GM23248 (cell line): ENCODE results near the gene PKD1L1. TPM values are rescaled to one million over a fixed set of nuclear protein-coding genes. Genes with fewer than 3 reads are reported as not detected.
A peak's percentile ranks its signal among the peaks of the same experiment; 100 is the strongest.

Experiments used
- DNase-seq: peaks from one replicate; pipeline ENCODE4 v3.0.0-alpha.2; 2015
- H2AFZ ChIP-seq: fragments of 200-600 bp; sonication (generic); 2 replicates; pipeline ENCODE4 v1.6.1; 2016; ENCODE audit warnings: antibody characterized with exemption
- H3F3A ChIP-seq: fragments of 200-600 bp; sonication (generic); 2 replicates; pipeline ENCODE4 v1.6.1; 2016; ENCODE audit warnings: mild to moderate bottlenecking, antibody characterized with exemption, mixed run types; ENCODE audit not compliant: insufficient read depth
- H3K27ac ChIP-seq: fragments of 200-600 bp; sonication (generic); 2 replicates; pipeline ENCODE4 v1.5.1; 2016; ENCODE audit warnings: mild to moderate bottlenecking
- H3K27me3 ChIP-seq: fragments of 200-600 bp; sonication (generic); replicated peaks from 2 replicates; pipeline ENCODE4 v1.6.1; 2016; ENCODE audit warnings: mild to moderate bottlenecking; ENCODE audit not compliant: insufficient read depth
- H3K36me3 ChIP-seq: fragments of 200-600 bp; sonication (generic); 2 replicates; pipeline ENCODE4 v1.6.1; 2016; ENCODE audit warnings: low read depth, mild to moderate bottlenecking
- H3K4me1 ChIP-seq: fragments of 200-600 bp; sonication (generic); 2 replicates; pipeline ENCODE4 v1.6.1; 2016; ENCODE audit warnings: mild to moderate bottlenecking; ENCODE audit not compliant: insufficient read depth
- H3K4me2 ChIP-seq: fragments of 200-600 bp; sonication (generic); one replicate; pipeline ENCODE4 v1.6.1; 2016; ENCODE audit warnings: mild to moderate bottlenecking; ENCODE audit not compliant: unreplicated experiment
- H3K4me3 ChIP-seq: fragments of 200-600 bp; sonication (generic); 2 replicates; pipeline ENCODE4 v1.5.1; 2016; ENCODE audit warnings: mild to moderate bottlenecking
- H3K79me2 ChIP-seq: fragments of 200-600 bp; sonication (generic); 2 replicates; pipeline ENCODE4 v1.6.1; 2016; ENCODE audit warnings: mild to moderate bottlenecking; ENCODE audit not compliant: insufficient read depth
- H3K9ac ChIP-seq: fragments of 200-600 bp; sonication (generic); 2 replicates; pipeline ENCODE4 v1.6.1; 2016; ENCODE audit warnings: mild to moderate bottlenecking
- H3K9me2 ChIP-seq: fragments of 200-600 bp; sonication (generic); 2 replicates; pipeline ENCODE4 v1.6.1; 2016; ENCODE audit warnings: mixed run types, mild to moderate bottlenecking, moderate library complexity; ENCODE audit not compliant: insufficient read depth
- H3K9me3 ChIP-seq: fragments of 200-600 bp; sonication (generic); one replicate; pipeline ENCODE4 v1.6.1; 2017; ENCODE audit warnings: low read depth
- H4K20me1 ChIP-seq: fragments of 200-600 bp; sonication (generic); 2 replicates; pipeline ENCODE4 v1.6.0; 2016; ENCODE audit not compliant: insufficient read depth
- EZH2 ChIP-seq: fragments of 200-600 bp; sonication (generic); IDR thresholded peaks from 2 replicates; pipeline ENCODE4 v1.6.1; 2018; ENCODE audit warnings: antibody characterized with exemption, mild to moderate bottlenecking; ENCODE audit not compliant: insufficient read depth, poor library complexity, severe bottlenecking
- EZH2phosphoT487 ChIP-seq: fragments of 200-600 bp; sonication (generic); IDR thresholded peaks from 2 replicates; pipeline ENCODE4 v1.6.1; 2018; ENCODE audit warnings: antibody characterized with exemption, moderate library complexity, mild to moderate bottlenecking, low read depth; ENCODE audit not compliant: insufficient read depth
- WGBS, 2 experiments: methylation state at CpG; one replicate each; pipeline ENCODE4 v1.1.6; 2015 to 2017; ENCODE audit warnings: low lambda C conversion rate in 2 of 2, low coverage in 1 of 2; ENCODE audit errors: missing lambda C conversion rate in 2 of 2; 5-methylcytosine and 5-hydroxymethylcytosine counted together
- in situ Hi-C: fragments of 300-500 bp; cut with MboI; formaldehyde crosslinking; loops from 2 replicates; pipeline ENCODE4 v1.15.0; 2020
- polyA plus RNA-seq: library from polyadenylated mRNA; unstranded; fragments of >200 nt; fragmentation: Nextera tagmentation; extraction: Ambion mirVana; gene quantifications from 2 replicates; pipeline ENCODE4 v1.2.1, GENCODE V29; 2016
- total RNA-seq: library from RNA; depleted of rRNA; stranded (reverse); fragments of >200 nt; shearing (Covaris generic); gene quantifications from 2 replicates; pipeline ENCODE4 v1.2.3, GENCODE V29; 2014

The PKD1L1 gene
- total and polyA plus RNA-seq, 2 experiments from 2014 or later, result 0.06 to 0.11 TPM

DNA sequence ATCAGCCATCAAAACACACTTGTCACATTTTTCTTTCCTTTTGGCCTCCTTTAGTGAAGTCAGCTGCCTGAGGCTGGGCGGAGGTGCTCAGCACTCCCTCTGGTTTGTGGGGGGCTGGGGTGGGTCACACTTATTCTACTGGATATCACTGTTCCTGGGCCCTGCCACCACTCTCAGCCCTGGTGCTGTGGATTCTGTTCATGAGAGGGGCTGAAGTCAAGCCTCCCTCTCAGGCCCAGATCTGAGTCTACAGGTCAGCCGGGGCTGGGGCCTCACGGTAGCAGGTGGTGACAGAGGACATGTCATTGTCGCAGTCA, 185.6 kb downstream of the PKD1L1 start:
- H4K20me1 ChIP-seq, result no peaks in the 10 kb centered on the region
- H3K4me2 ChIP-seq, result peak overlapping the region; percentile 31
- H3K79me2 ChIP-seq, result no peaks in the 10 kb centered on the region
- peaks cover 32% of the 10 kb centered on the region for H3K4me1 ChIP-seq
- H3K27me3 ChIP-seq, result no peaks in the 10 kb centered on the region
- no peak overlapping the region for H2AFZ ChIP-seq
- H3K4me3 ChIP-seq, result no peak overlapping the region
- in situ Hi-C loops, result no loop called here
- WGBS, 2 experiments, result 95 to 97% methylated on average over 4 of the region's 4 CpGs
- H3K27ac ChIP-seq, result peak overlapping the region; percentile 86
- H3K9me2 ChIP-seq, result no peaks in the 10 kb centered on the region
- no peak for DNase-seq
- H3K36me3 ChIP-seq, result no peaks in the 10 kb centered on the region
- TF ChIP-seq EZH2 (no peak), EZH2phosphoT487 (no peak)
- peak overlapping the region; percentile 58 for H3K9ac ChIP-seq
- no peaks in the 10 kb centered on the region for H3K9me3 ChIP-seq
- peaks cover 32% of the 10 kb centered on the region for H3F3A ChIP-seq

DNA sequence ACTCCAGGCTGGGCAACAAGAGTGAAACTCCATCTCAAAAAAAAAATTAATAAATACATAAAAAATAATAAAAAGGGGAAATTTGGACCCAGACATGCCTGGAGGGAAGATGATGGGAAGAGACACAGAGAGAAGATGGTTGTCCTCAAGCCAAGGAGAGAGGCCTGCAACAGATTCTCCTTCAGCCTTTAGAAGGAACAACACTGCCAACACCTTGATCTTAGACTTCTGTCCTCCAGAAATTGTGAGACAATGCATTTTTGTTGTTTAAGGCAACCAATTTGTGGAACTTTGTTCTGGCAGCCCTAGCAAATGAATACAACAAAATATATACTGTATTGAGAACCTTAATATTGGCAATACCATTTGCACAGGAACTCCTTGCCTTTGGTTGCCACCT, 186.1 kb downstream of the PKD1L1 start:
- Histone ChIP-seq H3K27ac (no peak overlapping the region), H3K4me1 (peaks cover 37% of the 10 kb centered on the region), H3K4me3 (no peak overlapping the region), H3K4me2 (no peak overlapping the region), H4K20me1 (no peaks in the 10 kb centered on the region), H3K9me2 (no peaks in the 10 kb centered on the region), H2AFZ (no peak overlapping the region), H3K9me3 (no peaks in the 10 kb centered on the region), H3F3A (peaks cover 37% of the 10 kb centered on the region), H3K9ac (no peak overlapping the region), H3K27me3 (no peaks in the 10 kb centered on the region), H3K36me3 (no peaks in the 10 kb centered on the region), H3K79me2 (no peaks in the 10 kb centered on the region)
- in situ Hi-C loops, result no loop called here
- no peak for TF ChIP-seq EZH2
- no peak for TF ChIP-seq EZH2phosphoT487
- no peak for DNase-seq

DNA sequence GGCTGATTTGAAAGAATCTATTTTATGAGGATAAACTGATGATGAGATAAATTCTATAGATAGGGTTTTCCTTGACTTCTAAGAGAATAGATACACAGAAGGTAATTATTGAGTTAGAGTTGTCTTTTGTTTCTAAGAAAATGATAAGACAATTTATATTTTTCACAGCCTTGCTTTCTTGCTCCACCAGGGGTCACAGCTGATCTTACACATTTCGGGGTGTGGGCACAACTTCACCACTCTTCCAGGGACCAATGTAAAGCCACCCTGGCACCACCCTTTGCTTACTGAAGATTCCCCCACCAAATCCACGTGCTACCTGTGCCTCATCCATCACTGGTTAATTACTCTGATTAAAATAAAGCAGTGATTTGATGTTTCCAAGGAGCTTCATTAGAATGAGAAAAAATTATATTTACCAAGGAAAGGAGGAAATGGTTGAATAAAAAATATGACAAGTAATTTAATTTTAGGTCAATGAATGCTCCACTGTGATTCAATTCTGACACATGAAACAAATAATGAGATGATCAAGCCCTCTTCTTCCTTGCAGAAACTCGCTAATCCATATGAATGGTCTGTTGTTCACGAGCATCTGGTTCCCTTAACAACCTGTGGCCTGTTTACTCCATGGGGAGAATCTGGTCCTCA, 189.1 kb downstream of the PKD1L1 start:
- peaks cover 36% of the 10 kb centered on the region for H3F3A ChIP-seq
- H3K9ac ChIP-seq, result peak overlapping the region; percentile 76
- DNase-seq, result peak; percentile 38
- no peaks in the 10 kb centered on the region for H3K36me3 ChIP-seq
- H2AFZ ChIP-seq, result peak overlapping the region; percentile 80; the same call in 1 of the 2 replicates
- 87 to 89% methylated on average over 4 of the region's 4 CpGs for WGBS, 2 experiments
- H3K4me1 ChIP-seq, result peaks cover 36% of the 10 kb centered on the region
- H4K20me1 ChIP-seq, result no peaks in the 10 kb centered on the region
- no peak overlapping the region for H3K4me3 ChIP-seq
- in situ Hi-C loops, result no loop called here
- no peaks in the 10 kb centered on the region for H3K9me3 ChIP-seq
- TF ChIP-seq EZH2 (no peak), EZH2phosphoT487 (no peak)
- H3K79me2 ChIP-seq, result no peaks in the 10 kb centered on the region
- peak overlapping the region; percentile 66 for H3K4me2 ChIP-seq
- H3K27me3 ChIP-seq, result no peaks in the 10 kb centered on the region
- H3K9me2 ChIP-seq, result no peaks in the 10 kb centered on the region
- H3K27ac ChIP-seq, result peak overlapping the region; percentile 95

DNA sequence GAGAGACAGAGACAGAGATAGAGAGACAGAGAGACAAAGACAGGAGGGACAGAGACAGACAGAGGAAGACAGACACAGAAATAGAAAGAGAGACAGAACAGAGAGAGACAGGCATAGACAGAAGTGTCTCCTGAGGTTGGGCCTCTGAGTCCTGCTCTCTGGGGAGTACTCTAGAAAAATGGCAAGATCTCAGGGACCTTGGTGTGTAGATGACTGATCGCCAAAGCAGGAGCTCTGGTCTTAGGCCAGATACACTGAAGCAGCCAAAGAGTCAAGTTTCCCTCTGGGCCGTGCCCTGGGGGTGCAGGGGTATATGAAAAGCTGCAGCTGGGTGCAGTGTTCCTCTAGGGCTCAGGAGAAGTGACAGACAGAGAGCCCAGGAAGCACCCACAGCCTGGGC, 189.7 kb downstream of the PKD1L1 start:
- H3K4me3 ChIP-seq, result peak overlapping the region; percentile 38
- no peaks in the 10 kb centered on the region for H4K20me1 ChIP-seq
- H3K4me1 ChIP-seq, result peaks cover 30% of the 10 kb centered on the region
- in situ Hi-C loops, result no loop called here
- H3K27ac ChIP-seq, result peak overlapping the region; percentile 95
- TF ChIP-seq EZH2phosphoT487, result no peak
- no peak for TF ChIP-seq EZH2
- peak overlapping the region; percentile 66 for H3K4me2 ChIP-seq
- peak overlapping the region; percentile 76 for H3K9ac ChIP-seq
- H3K9me3 ChIP-seq, result no peaks in the 10 kb centered on the region
- no peaks in the 10 kb centered on the region for H3K36me3 ChIP-seq
- no peaks in the 10 kb centered on the region for H3K79me2 ChIP-seq
- H3K27me3 ChIP-seq, result no peaks in the 10 kb centered on the region
- H2AFZ ChIP-seq, result peak overlapping the region; percentile 80
- peaks cover 29% of the 10 kb centered on the region for H3F3A ChIP-seq
- H3K9me2 ChIP-seq, result no peaks in the 10 kb centered on the region
- WGBS, 2 experiments, result 12 to 13% methylated on average over 2 of the region's 2 CpGs
- DNase-seq, result peak; percentile 77
